GM12878 (cell line): ENCODE measurements around the gene TMEM182. TPM values are rescaled to one million over a fixed set of nuclear protein-coding genes. Genes with fewer than 3 reads are reported as not detected.

Source experiments
- ATAC-seq: fragments of 200-7000 bp; cut with Tn5 transposase; 3 replicates; pipeline ENCODE4 v1.9.1; 2020; ENCODE audit warnings: mild to moderate bottlenecking, moderate library complexity
- BruUV-seq: library from RNA; stranded (reverse); fragments of 400-500 nt; replicated peaks from 2 replicates; lab custom pipeline; 2021; lab: Mats Ljungman, UMichigan
- CTCF ChIA-PET: fragments of 300-600 bp; sonication (Branson Sonifier 250); formaldehyde crosslinking; extraction: SDS; loops from one replicate; lab custom pipeline; 2021; ENCODE audit warnings: inconsistent platforms; lab: Yijun Ruan, JAX
- POLR2A ChIA-PET: fragments of 350-600 bp; formaldehyde crosslinking; extraction: SDS; loops from one replicate; lab custom pipeline; 2021; ENCODE audit warnings: inconsistent platforms; lab: Charles Lee
- RAD21 ChIA-PET: fragments of 300-600 bp; sonication (Branson Sonifier 250); formaldehyde crosslinking; loops from one replicate; lab custom pipeline; 2023; ENCODE audit warnings: antibody characterized with exemption; ENCODE audit not compliant: unreplicated experiment; lab: Charles Lee
- SMC1A ChIA-PET: fragments of 300-600 bp; sonication (Branson Sonifier 250); formaldehyde crosslinking; loops from one replicate; lab custom pipeline; 2023; ENCODE audit not compliant: unreplicated experiment, uncharacterized antibody; lab: Charles Lee
- DNase-seq: peaks from one replicate; pipeline ENCODE4 v3.0.0-alpha.2; 2011; ENCODE audit warnings: low read depth, low spot score
- FAIRE-seq: peaks from 3 replicates; lab custom pipeline; 2011; peaks lifted over from hg19 to GRCh38; lab: Jason Lieb, UNC
- H2AFZ ChIP-seq: 2 replicates; pipeline ENCODE4 v1.6.0; 2011; ENCODE audit warnings: low read depth, low read length, control low read depth; ENCODE audit not compliant: control insufficient read depth
- H3K27ac ChIP-seq: 2 replicates; pipeline ENCODE4 v1.5.1; 2011; ENCODE audit warnings: control low read depth; ENCODE audit not compliant: control insufficient read depth, insufficient read depth
- H3K27me3 ChIP-seq, 2 experiments: replicated peaks in 1 of 2; 2 replicates each; pipeline versions ENCODE4 v1.6.0 to v1.6.1; 2011; ENCODE audit warnings: low read length in 1 of 2; ENCODE audit not compliant: control insufficient read depth in 2 of 2, insufficient read depth in 2 of 2
- H3K36me3 ChIP-seq, 2 experiments: 2 replicates each; pipeline ENCODE4 v1.5.1; 2011; ENCODE audit warnings: low read length in 1 of 2; ENCODE audit not compliant: control insufficient read depth in 2 of 2, insufficient read depth in 2 of 2
- H3K4me1 ChIP-seq: 2 replicates; pipeline ENCODE4 v1.6.1; 2011; ENCODE audit warnings: mild to moderate bottlenecking, low read length, moderate library complexity, mixed read lengths; ENCODE audit not compliant: control insufficient read depth, insufficient read depth
- H3K4me2 ChIP-seq: 2 replicates; pipeline ENCODE4 v1.6.0; 2011; ENCODE audit warnings: control low read depth; ENCODE audit not compliant: control insufficient read depth, insufficient read depth
- H3K4me3 ChIP-seq: fragments of 200-600 bp; sonication (generic); 2 replicates; pipeline ENCODE4 v1.5.1; 2016
- H3K79me2 ChIP-seq: 2 replicates; pipeline ENCODE4 v1.6.0; 2011; ENCODE audit warnings: low read length; ENCODE audit not compliant: control insufficient read depth, insufficient read depth
- H3K9ac ChIP-seq: 2 replicates; pipeline ENCODE4 v1.8.0; 2011; ENCODE audit warnings: low read length, control low read depth, mixed read lengths; ENCODE audit not compliant: control insufficient read depth, insufficient read depth
- H3K9me3 ChIP-seq: replicated peaks from 3 replicates; pipeline ENCODE4 v1.5.1; 2011; ENCODE audit warnings: mild to moderate bottlenecking, low read length; ENCODE audit not compliant: control insufficient read depth, insufficient read depth
- H4K20me1 ChIP-seq: 2 replicates; pipeline ENCODE4 v1.6.0; 2011; ENCODE audit not compliant: control insufficient read depth, insufficient read depth
- CHD4 ChIP-seq: fragments of 200-600 bp; sonication (generic); IDR thresholded peaks from 2 replicates; pipeline ENCODE4 v1.6.1; 2016; ENCODE audit warnings: mild to moderate bottlenecking
- DPF2 ChIP-seq: fragments of 450-650 bp; IDR thresholded peaks from 2 replicates; pipeline ENCODE4 v1.6.1; 2017; ENCODE audit warnings: mild to moderate bottlenecking
- EZH2 ChIP-seq: IDR thresholded peaks from 2 replicates; pipeline ENCODE4 v1.6.1; 2012; ENCODE audit warnings: low read depth, mild to moderate bottlenecking, control low read depth, inconsistent platforms, low read length, borderline replicate concordance; ENCODE audit not compliant: control insufficient read depth
- GATAD2B ChIP-seq: fragments of 450-650 bp; conservative IDR thresholded peaks from 2 replicates; pipeline ENCODE4 v1.6.1; 2017; ENCODE audit warnings: low read depth, mild to moderate bottlenecking, moderate library complexity
- HDAC2 ChIP-seq: fragments of 200-600 bp; sonication (generic); IDR thresholded peaks from 2 replicates; pipeline ENCODE4 v1.6.1; 2017
- IKZF1 ChIP-seq: fragments of 450-650 bp; conservative IDR thresholded peaks from 2 replicates; pipeline ENCODE4 v1.6.1; 2017; ENCODE audit warnings: antibody characterized with exemption, mild to moderate bottlenecking
- MTA2 ChIP-seq: fragments of 450-650 bp; IDR thresholded peaks from 2 replicates; pipeline ENCODE4 v1.6.1; 2016; ENCODE audit warnings: low read depth, mild to moderate bottlenecking, moderate library complexity
- MYB ChIP-seq: fragments of 150-350 bp; IDR thresholded peaks from 2 replicates; pipeline ENCODE4 v1.6.1; 2014; ENCODE audit warnings: mild to moderate bottlenecking, low read depth, low read length, borderline replicate concordance
- MYC ChIP-seq: IDR thresholded peaks from 2 replicates; pipeline ENCODE4 v1.6.1; 2011; ENCODE audit warnings: mild to moderate bottlenecking, low read length, moderate library complexity, inconsistent platforms; ENCODE audit not compliant: insufficient read depth, insufficient replicate concordance, insufficient read length, severe bottlenecking
- NBN ChIP-seq: fragments of 450-650 bp; IDR thresholded peaks from 2 replicates; pipeline ENCODE4 v1.6.1; 2016
- NFXL1 ChIP-seq: fragments of 450-650 bp; IDR thresholded peaks from 2 replicates; pipeline ENCODE4 v1.6.1; 2017; ENCODE audit warnings: antibody characterized with exemption, mild to moderate bottlenecking, borderline replicate concordance
- POU2F2 ChIP-seq: IDR thresholded peaks from 3 replicates; pipeline ENCODE4 v1.6.1; 2011; ENCODE audit warnings: low read depth, mild to moderate bottlenecking, low read length, borderline replicate concordance
- REST ChIP-seq: IDR thresholded peaks from 2 replicates; pipeline ENCODE4 v1.6.1; 2012; ENCODE audit warnings: mild to moderate bottlenecking, low read depth, low read length
- SMAD1 ChIP-seq: fragments of 450-650 bp; IDR thresholded peaks from 2 replicates; pipeline ENCODE4 v1.6.1; 2018; ENCODE audit warnings: mild to moderate bottlenecking, low read depth; ENCODE audit not compliant: partially characterized antibody
- SMAD5 ChIP-seq: IDR thresholded peaks from 2 replicates; pipeline ENCODE4 v1.6.1; 2016; ENCODE audit warnings: antibody characterized with exemption, low read depth
- TAF1 ChIP-seq: IDR thresholded peaks from 2 replicates; pipeline ENCODE4 v1.6.1; 2011; ENCODE audit warnings: mild to moderate bottlenecking, low read depth, low read length, borderline replicate concordance
- TBL1XR1 ChIP-seq: IDR thresholded peaks from 2 replicates; pipeline ENCODE4 v1.6.1; 2012; ENCODE audit warnings: low read depth, low read length, improper control_type of control experiment
- ZNF24 ChIP-seq: fragments of 450-650 bp; IDR thresholded peaks from 2 replicates; pipeline ENCODE4 v1.6.1; 2017; ENCODE audit warnings: antibody characterized with exemption, mild to moderate bottlenecking
- ZNF622 ChIP-seq: fragments of 450-650 bp; IDR thresholded peaks from 2 replicates; pipeline ENCODE4 v1.6.1; 2017; ENCODE audit warnings: mild to moderate bottlenecking, inconsistent platforms
- ZSCAN29 ChIP-seq: fragments of 450-650 bp; IDR thresholded peaks from 2 replicates; pipeline ENCODE4 v1.6.1; 2017; ENCODE audit warnings: mild to moderate bottlenecking, moderate library complexity
- WGBS: methylation state at CpG from one replicate; pipeline ENCODE4 v1.1.6; 2016; ENCODE audit warnings: low lambda C conversion rate; ENCODE audit not compliant: insufficient replicate concordance, insufficient coverage; ENCODE audit errors: missing lambda C conversion rate; 5-methylcytosine and 5-hydroxymethylcytosine counted together
- in situ Hi-C: fragments of 300-500 bp; cut with MboI; formaldehyde crosslinking; loops from 9 replicates; pipeline ENCODE4 v1.14.3; 2018; ENCODE audit warnings: mixed read lengths
- intact Hi-C: fragments of 100-400 bp; cut with micrococcal nuclease; formaldehyde crosslinking; loops from one replicate; pipeline ENCODE4 v1.14.2; 2022; ENCODE audit not compliant: unreplicated experiment
- polyA plus RNA-seq, 11 experiments: library from polyadenylated mRNA; depleted of rRNA in 4 of 11; unstranded in 6 of 11; stranded (reverse) in 5 of 11; fragments of >200 nt; fragmentation: Nextera tagmentation in 4 of 11; fragmentation: Illumina TruSeq in 1 of 11; extraction: Ambion mirVana in 4 of 11; extraction: Trizol in 1 of 11; gene quantifications; 1 replicate in 1 of 11; 2 replicates in 10 of 11; pipeline versions ENCODE4 v1.2.1 to v1.2.3, GENCODE V29; 2011 to 2016; ENCODE audit warnings: inconsistent platforms in 2 of 11, missing spikeins in 2 of 11, low read depth in 1 of 11
- total RNA-seq, 4 experiments: library from RNA; depleted of rRNA in 3 of 4; stranded (reverse); fragments of >200 nt in 3 of 4; fragmentation: Illumina TruSeq in 1 of 4; extraction: Trizol in 1 of 4; gene quantifications; 2 replicates each; pipeline versions ENCODE4 v1.2.1 to v1.2.3, GENCODE V29; 2013 to 2021

Gene TMEM182
- total and polyA plus RNA-seq, 10 of the 15 experiments (the other 5 are each of a cell fraction or from before 2014, with no cell fraction given) = 1.8 to 5.4 (median 3.1) TPM

- H4K20me1 ChIP-seq = no peaks in the 10 kb centered on the region
- no peak overlapping the region for H3K9ac ChIP-seq
- H3K27ac ChIP-seq = no peak overlapping the region
- CTCF ChIA-PET = interaction anchor here (2.1 kb wide), 1 partner anchor 8 kb away, joined by 5 read pairs; no protein-coding TSS in a partner anchor
- FAIRE-seq (no peak), ATAC-seq (no peak), DNase-seq (no peak)
- WGBS = 82% methylated on average over 14 of the region's 15 CpGs
- H3K4me2 ChIP-seq = no peak overlapping the region
- RAD21 ChIA-PET = no interaction called here
- H2AFZ ChIP-seq = no peak overlapping the region
- SMC1A ChIA-PET = interaction anchor here (1.0 kb wide), 2 partner anchors 9 to 11 kb away, joined by 3 to 4 read pairs; a partner anchor contains a TSS
- no peaks in the 10 kb centered on the region for H3K79me2 ChIP-seq
- H3K4me1 ChIP-seq = no peaks in the 10 kb centered on the region
- no peaks in the 10 kb centered on the region for H3K27me3 ChIP-seq
- no TSS peak for BruUV-seq
- no peaks in the 10 kb centered on the region for H3K9me3 ChIP-seq
- POLR2A ChIA-PET = no interaction called here
- intact Hi-C loops = no loop called here
- TF ChIP-seq GATAD2B = no peak
- TF ChIP-seq ZNF24 = no peak
- TF ChIP-seq SMAD5 = no peak
- TF ChIP-seq CHD4 = no peak
- no peak for TF ChIP-seq REST
- TF ChIP-seq DPF2 = no peak
- TF ChIP-seq MYB = no peak
- TF ChIP-seq NFXL1 = no peak
- TF ChIP-seq EZH2 = no peak
- TF ChIP-seq MTA2 = no peak
- TF ChIP-seq TAF1 = no peak
- no peak for TF ChIP-seq POU2F2
- no peak for TF ChIP-seq TBL1XR1
- no peak for TF ChIP-seq HDAC2
- no peak for TF ChIP-seq NBN
- TF ChIP-seq ZSCAN29 = no peak
- no peak for TF ChIP-seq IKZF1
- no peak for TF ChIP-seq ZNF622
- TF ChIP-seq SMAD1 = no peak
- TF ChIP-seq MYC = no peak
- TF ChIP-seq, all 136 proteins: peak for 0
- Histone ChIP-seq H3K36me3 (peaks cover 0 to 5% of the 10 kb centered on the region in 2 experiments; a peak in 1 of 4 replicates), H3K4me3 (no peak overlapping the region)
- in situ Hi-C loops = no loop called here
Measured at GRCh38 chr2:102726128-102727087, 35.4 kb upstream of the TMEM182 start.
